Measurements from ENCODE around the gene GPANK1.

The GPANK1 gene

DNA sequence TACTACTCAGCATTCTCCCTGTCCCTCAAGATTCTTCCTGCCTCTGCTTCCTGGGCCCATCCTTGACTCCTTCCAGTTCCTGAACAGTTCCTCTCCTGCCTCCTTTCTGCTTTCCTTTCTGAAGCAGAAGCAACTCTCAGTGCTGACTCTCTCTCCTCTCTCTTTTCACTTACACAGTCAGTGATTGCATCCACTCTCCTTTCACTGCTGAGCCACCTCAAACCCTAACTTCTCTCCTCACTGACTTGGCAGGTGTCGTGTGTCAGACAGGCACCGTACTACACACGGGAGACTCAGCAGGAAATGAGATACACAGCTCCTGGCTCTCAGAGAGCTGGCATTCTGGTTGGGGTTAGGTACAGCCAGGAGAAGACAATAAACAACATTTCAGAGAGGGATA, 32.8 kb upstream of the GPANK1 start:
- no peak overlapping the region for H3K4me2 ChIP-seq (ENCODE audit: low read length)
- no peak overlapping the region for H2AFZ ChIP-seq (ENCODE audit: low read depth, low read length)
- TF ChIP-seq, protein P1, sequence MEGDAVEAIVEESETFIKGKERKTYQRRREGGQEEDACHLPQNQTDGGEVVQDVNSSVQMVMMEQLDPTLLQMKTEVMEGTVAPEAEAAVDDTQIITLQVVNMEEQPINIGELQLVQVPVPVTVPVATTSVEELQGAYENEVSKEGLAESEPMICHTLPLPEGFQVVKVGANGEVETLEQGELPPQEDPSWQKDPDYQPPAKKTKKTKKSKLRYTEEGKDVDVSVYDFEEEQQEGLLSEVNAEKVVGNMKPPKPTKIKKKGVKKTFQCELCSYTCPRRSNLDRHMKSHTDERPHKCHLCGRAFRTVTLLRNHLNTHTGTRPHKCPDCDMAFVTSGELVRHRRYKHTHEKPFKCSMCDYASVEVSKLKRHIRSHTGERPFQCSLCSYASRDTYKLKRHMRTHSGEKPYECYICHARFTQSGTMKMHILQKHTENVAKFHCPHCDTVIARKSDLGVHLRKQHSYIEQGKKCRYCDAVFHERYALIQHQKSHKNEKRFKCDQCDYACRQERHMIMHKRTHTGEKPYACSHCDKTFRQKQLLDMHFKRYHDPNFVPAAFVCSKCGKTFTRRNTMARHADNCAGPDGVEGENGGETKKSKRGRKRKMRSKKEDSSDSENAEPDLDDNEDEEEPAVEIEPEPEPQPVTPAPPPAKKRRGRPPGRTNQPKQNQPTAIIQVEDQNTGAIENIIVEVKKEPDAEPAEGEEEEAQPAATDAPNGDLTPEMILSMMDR (IDR thresholded peaks at IDR 0.05; ENCODE audit: low read depth, low read length) = no peak
- no peak for TF ChIP-seq EZH2phosphoT487 (IDR thresholded peaks at IDR 0.05; ENCODE audit: low read depth)
- no peak overlapping the region for H3K27ac ChIP-seq (ENCODE audit: low read length)
- no peaks in the 10 kb centered on the region for H3K36me3 ChIP-seq (replicated peaks; ENCODE audit: low read depth, low read length)
- H3K79me2 ChIP-seq (ENCODE audit: low read length) = peaks cover 14% of the 10 kb centered on the region
- no peaks in the 10 kb centered on the region for H4K20me1 ChIP-seq (ENCODE audit: insufficient read depth, low read length)
- no peaks in the 10 kb centered on the region for H3K9me3 ChIP-seq (ENCODE audit: insufficient read depth, low read length)
- no peaks in the 10 kb centered on the region for H3K27me3 ChIP-seq (ENCODE audit: low read depth, low read length)
- no peak overlapping the region for H3K4me3 ChIP-seq (ENCODE audit: low read length)
- peaks cover 8% of the 10 kb centered on the region for H3K4me1 ChIP-seq (ENCODE audit: low read length)
- H3K9ac ChIP-seq (ENCODE audit: low read length) = no peak overlapping the region

DNA sequence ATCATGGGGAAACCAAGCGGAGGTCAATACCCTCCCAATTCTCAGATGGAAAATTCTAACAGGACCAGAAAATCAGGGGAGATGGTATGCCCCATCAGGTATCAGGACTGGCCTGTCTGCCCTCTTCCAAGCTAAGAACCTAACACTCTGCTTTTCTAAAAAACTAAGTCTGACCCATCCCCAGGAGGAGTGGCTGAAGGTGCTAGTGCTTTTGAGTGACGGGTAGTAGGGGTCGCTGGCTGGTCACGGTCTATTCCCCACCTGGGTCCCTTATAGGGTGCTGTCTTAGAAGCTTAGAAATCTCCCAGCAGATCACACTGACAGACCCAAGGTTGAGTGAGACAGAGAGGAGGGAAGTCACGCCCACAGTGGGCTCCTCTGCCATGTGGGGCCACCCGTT, 28.7 kb upstream of the GPANK1 start:
- H3K4me2 ChIP-seq (ENCODE audit: low read length) = no peak overlapping the region
- peaks cover 5% of the 10 kb centered on the region; the same call in 1 of the 2 replicates for H3K4me1 ChIP-seq (ENCODE audit: low read length)
- H3K27ac ChIP-seq (ENCODE audit: low read length) = no peak overlapping the region
- no peak overlapping the region for H3K9ac ChIP-seq (ENCODE audit: low read length)
- H3K4me3 ChIP-seq (ENCODE audit: low read length) = no peak overlapping the region
- no peaks in the 10 kb centered on the region for H3K79me2 ChIP-seq (ENCODE audit: low read length)
- TF ChIP-seq EZH2phosphoT487 (IDR thresholded peaks at IDR 0.05; ENCODE audit: low read depth) = no peak
- TF ChIP-seq, protein P1 (IDR thresholded peaks at IDR 0.05; ENCODE audit: low read depth, low read length) = no peak
- H3K9me3 ChIP-seq (ENCODE audit: insufficient read depth, low read length) = no peaks in the 10 kb centered on the region
- no peak overlapping the region for H2AFZ ChIP-seq (ENCODE audit: low read depth, low read length)
- H3K36me3 ChIP-seq (replicated peaks; ENCODE audit: low read depth, low read length) = peaks cover 2% of the 10 kb centered on the region
- no peaks in the 10 kb centered on the region for H3K27me3 ChIP-seq (ENCODE audit: low read depth, low read length)
- H4K20me1 ChIP-seq (ENCODE audit: insufficient read depth, low read length) = no peaks in the 10 kb centered on the region

DNA sequence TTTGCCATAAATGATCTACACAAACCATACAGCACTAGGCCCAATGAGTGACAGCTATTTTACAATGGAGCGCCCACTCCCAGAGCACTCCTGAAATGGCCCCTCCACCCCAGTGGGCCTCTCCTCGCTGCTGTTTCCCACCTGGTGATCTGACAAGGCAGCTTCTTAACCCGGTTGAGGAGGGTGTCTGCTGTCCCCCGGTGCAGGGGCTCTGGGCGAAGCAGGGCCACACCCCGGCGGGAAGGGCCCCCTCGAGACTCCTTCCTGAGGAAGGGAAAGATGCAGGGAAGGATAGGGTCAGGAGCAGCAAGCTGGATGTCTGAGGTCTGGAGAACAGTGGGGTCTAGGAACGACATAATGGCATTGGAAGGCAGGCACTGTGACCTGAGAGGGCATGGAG, 28.1 kb upstream of the GPANK1 start:
- Histone ChIP-seq H3K4me2 (ENCODE audit: low read length) (no peak overlapping the region), H3K9me3 (ENCODE audit: insufficient read depth, low read length) (no peaks in the 10 kb centered on the region), H3K9ac (ENCODE audit: low read length) (no peak overlapping the region), H3K79me2 (ENCODE audit: low read length) (no peaks in the 10 kb centered on the region), H3K27ac (ENCODE audit: low read length) (no peak overlapping the region), H3K36me3 (replicated peaks; ENCODE audit: low read depth, low read length) (peaks cover 2% of the 10 kb centered on the region), H2AFZ (ENCODE audit: low read depth, low read length) (no peak overlapping the region), H3K4me1 (ENCODE audit: low read length) (peaks cover 5% of the 10 kb centered on the region; the same call in 1 of the 2 replicates), H4K20me1 (ENCODE audit: insufficient read depth, low read length) (no peaks in the 10 kb centered on the region), H3K27me3 (ENCODE audit: low read depth, low read length) (no peaks in the 10 kb centered on the region), H3K4me3 (ENCODE audit: low read length) (no peak overlapping the region)
- TF ChIP-seq, protein P1 (IDR thresholded peaks at IDR 0.05; ENCODE audit: low read depth, low read length) = no peak
- TF ChIP-seq EZH2phosphoT487 (IDR thresholded peaks at IDR 0.05; ENCODE audit: low read depth) = no peak

DNA sequence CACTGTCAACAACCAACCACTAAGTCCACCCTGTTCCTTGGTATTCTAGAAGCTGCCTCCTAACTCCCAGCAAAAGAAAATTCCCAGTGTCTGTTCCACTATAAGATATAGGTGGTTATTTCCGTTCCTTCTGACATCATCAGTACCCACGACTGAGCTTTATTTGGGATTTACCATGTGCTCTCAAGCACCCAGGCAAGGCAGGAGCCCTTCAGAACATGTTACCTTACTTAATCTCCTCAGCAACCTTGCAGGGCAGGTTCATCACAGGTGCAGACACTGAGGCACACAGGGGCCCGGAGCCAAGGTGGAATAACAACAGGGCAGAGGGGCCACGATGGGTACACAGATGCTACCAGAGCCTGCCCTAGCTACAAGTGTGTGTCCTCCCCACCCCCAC, 27.6 kb upstream of the GPANK1 start:
- H3K9ac ChIP-seq (ENCODE audit: low read length) = no peak overlapping the region
- H2AFZ ChIP-seq (ENCODE audit: low read depth, low read length) = no peak overlapping the region
- H3K9me3 ChIP-seq (ENCODE audit: insufficient read depth, low read length) = no peaks in the 10 kb centered on the region
- no peaks in the 10 kb centered on the region for H3K79me2 ChIP-seq (ENCODE audit: low read length)
- H3K27ac ChIP-seq (ENCODE audit: low read length) = no peak overlapping the region
- no peaks in the 10 kb centered on the region for H4K20me1 ChIP-seq (ENCODE audit: insufficient read depth, low read length)
- TF ChIP-seq, protein P1 (IDR thresholded peaks at IDR 0.05; ENCODE audit: low read depth, low read length) = no peak
- no peak for TF ChIP-seq EZH2phosphoT487 (IDR thresholded peaks at IDR 0.05; ENCODE audit: low read depth)
- no peak overlapping the region for H3K4me3 ChIP-seq (ENCODE audit: low read length)
- H3K36me3 ChIP-seq (replicated peaks; ENCODE audit: low read depth, low read length) = peaks cover 2% of the 10 kb centered on the region
- H3K4me2 ChIP-seq (ENCODE audit: low read length) = no peak overlapping the region
- peaks cover 5% of the 10 kb centered on the region; the same call in 1 of the 2 replicates for H3K4me1 ChIP-seq (ENCODE audit: low read length)
- no peaks in the 10 kb centered on the region for H3K27me3 ChIP-seq (ENCODE audit: low read depth, low read length)

All from OCI-LY3 (cell line).